ENCODE results near the gene CEBPB.
"Not testable (repeated sequence)": the region's sequence is repeated elsewhere in the genome, so short reads cannot be mapped to it uniquely, and the experiment has no call there.

The CEBPB gene

GRCh38 chr20:50207026-50207425 lies 16.4 kb downstream of the CEBPB start:
- no peak for TF ChIP-seq POLR2A (IDR thresholded peaks at IDR 0.05; ENCODE audit: low read depth, low read length)
- TF ChIP-seq TAF1 (IDR thresholded peaks at IDR 0.05; ENCODE audit: borderline replicate concordance, low read depth, low read length) = no peak
- TF ChIP-seq POLR2AphosphoS5 (IDR thresholded peaks at IDR 0.05; ENCODE audit: low read depth, low read length) = no peak
- DNase-seq (ENCODE audit: insufficient read length) (no peak), FAIRE-seq (no peak)

GRCh38 chr20:50208085-50208491 lies 17.5 kb downstream of the CEBPB start:
- TF ChIP-seq TAF1 (IDR thresholded peaks at IDR 0.05; ENCODE audit: borderline replicate concordance, low read depth, low read length) (no peak), POLR2A (IDR thresholded peaks at IDR 0.05; ENCODE audit: low read depth, low read length) (no peak), POLR2AphosphoS5 (IDR thresholded peaks at IDR 0.05; ENCODE audit: low read depth, low read length) (no peak)
- DNase-seq (ENCODE audit: insufficient read length) (no peak), FAIRE-seq (no peak)

- DNase-seq (ENCODE audit: insufficient read length); FAIRE-seq: not testable (repeated sequence)
These were observed 18.2 kb downstream of the CEBPB start for GRCh38 chr20:50208815-50209214.

GRCh38 chr20:50210066-50210619 lies 19.5 kb downstream of the CEBPB start:
- DNase-seq (ENCODE audit: insufficient read length) (no peak), FAIRE-seq (no peak)
- TF ChIP-seq TAF1 (IDR thresholded peaks at IDR 0.05; ENCODE audit: borderline replicate concordance, low read depth, low read length) (no peak), POLR2AphosphoS5 (IDR thresholded peaks at IDR 0.05; ENCODE audit: low read depth, low read length) (no peak), POLR2A (IDR thresholded peaks at IDR 0.05; ENCODE audit: low read depth, low read length) (no peak)

- TF ChIP-seq POLR2A (IDR thresholded peaks at IDR 0.05; ENCODE audit: low read depth, low read length) (no peak), POLR2AphosphoS5 (IDR thresholded peaks at IDR 0.05; ENCODE audit: low read depth, low read length) (no peak), TAF1 (IDR thresholded peaks at IDR 0.05; ENCODE audit: borderline replicate concordance, low read depth, low read length) (no peak)
- FAIRE-seq (no peak), DNase-seq (ENCODE audit: insufficient read length) (no peak)
These were observed 20.5 kb downstream of the CEBPB start for GRCh38 chr20:50211091-50211490.

- FAIRE-seq = no peak
These were observed 23.0 kb downstream of the CEBPB start for GRCh38 chr20:50213531-50214106.

GRCh38 chr20:50214226-50215024 lies 23.8 kb downstream of the CEBPB start:
- no peak for DNase-seq (ENCODE audit: insufficient read length)
- no peak for FAIRE-seq
- no peak for TF ChIP-seq TAF1 (IDR thresholded peaks at IDR 0.05; ENCODE audit: borderline replicate concordance, low read depth, low read length)
- TF ChIP-seq POLR2A (IDR thresholded peaks at IDR 0.05; ENCODE audit: low read depth, low read length) = no peak

More at GRCh38 chr20:50213531-50214106, 23.0 kb downstream of the CEBPB start:
- DNase-seq (ENCODE audit: insufficient read length) = no peak
- TF ChIP-seq POLR2AphosphoS5 (IDR thresholded peaks at IDR 0.05; ENCODE audit: low read depth, low read length) = no peak
- no peak for TF ChIP-seq POLR2A (IDR thresholded peaks at IDR 0.05; ENCODE audit: low read depth, low read length)
- TF ChIP-seq TAF1 (IDR thresholded peaks at IDR 0.05; ENCODE audit: borderline replicate concordance, low read depth, low read length) = no peak

GRCh38 chr20:50215101-50215690 lies 24.6 kb downstream of the CEBPB start:
- DNase-seq (ENCODE audit: insufficient read length) (no peak), FAIRE-seq (no peak)
- TF ChIP-seq POLR2AphosphoS5 (IDR thresholded peaks at IDR 0.05; ENCODE audit: low read depth, low read length) (no peak), TAF1 (IDR thresholded peaks at IDR 0.05; ENCODE audit: borderline replicate concordance, low read depth, low read length) (no peak), POLR2A (IDR thresholded peaks at IDR 0.05; ENCODE audit: low read depth, low read length) (no peak)

- no peak for TF ChIP-seq TAF1 (IDR thresholded peaks at IDR 0.05; ENCODE audit: borderline replicate concordance, low read depth, low read length)
- TF ChIP-seq POLR2A (IDR thresholded peaks at IDR 0.05; ENCODE audit: low read depth, low read length) = no peak
- TF ChIP-seq POLR2AphosphoS5 (IDR thresholded peaks at IDR 0.05; ENCODE audit: low read depth, low read length) = no peak
- FAIRE-seq = no peak
- DNase-seq (ENCODE audit: insufficient read length) = no peak
These were observed 25.3 kb downstream of the CEBPB start for GRCh38 chr20:50215926-50216325.

- FAIRE-seq (no peak), DNase-seq (ENCODE audit: insufficient read length) (no peak)
- no peak for TF ChIP-seq POLR2AphosphoS5 (IDR thresholded peaks at IDR 0.05; ENCODE audit: low read depth, low read length)
- TF ChIP-seq TAF1 (IDR thresholded peaks at IDR 0.05; ENCODE audit: borderline replicate concordance, low read depth, low read length) = no peak
- TF ChIP-seq POLR2A (IDR thresholded peaks at IDR 0.05; ENCODE audit: low read depth, low read length) = no peak
These were observed 26.0 kb downstream of the CEBPB start for GRCh38 chr20:50216543-50217206.

GRCh38 chr20:50217207-50217949 lies 26.7 kb downstream of the CEBPB start:
- no peak for FAIRE-seq
- TF ChIP-seq TAF1 (IDR thresholded peaks at IDR 0.05; ENCODE audit: borderline replicate concordance, low read depth, low read length) = no peak
- TF ChIP-seq POLR2AphosphoS5 (IDR thresholded peaks at IDR 0.05; ENCODE audit: low read depth, low read length) = no peak
- TF ChIP-seq POLR2A (IDR thresholded peaks at IDR 0.05; ENCODE audit: low read depth, low read length) = no peak

More at GRCh38 chr20:50217207-50217949, 26.7 kb downstream of the CEBPB start:
- no peak for DNase-seq (ENCODE audit: insufficient read length)

Measured in GM12892 (cell line).